Sigmoid colon (tissue), 4 donors: ENCODE data around the gene TMEM239.

Experiments used
- EP300 ChIP-seq, 4 donors: sonication (generic); formaldehyde crosslinking; IDR thresholded peaks; one replicate each; pipeline ENCODE4 v1.6.1; 2017; ENCODE audit warnings: antibody characterized with exemption in 4 of 4
- POLR2A ChIP-seq, 2 donors: fragments of 450-650 bp; IDR thresholded peaks; one replicate each; pipeline ENCODE4 v1.6.1; 2016; ENCODE audit warnings: antibody characterized with exemption in 2 of 2, mild to moderate bottlenecking in 2 of 2, moderate library complexity in 2 of 2
- POLR2AphosphoS5 ChIP-seq, 4 donors: sonication (generic); formaldehyde crosslinking; IDR thresholded peaks; one replicate each; pipeline ENCODE4 v1.6.1; 2017; ENCODE audit warnings: antibody characterized with exemption in 4 of 4
- TF ChIP-seq, protein P1 (sequence below), 4 experiments: fragments of 450-650 bp in 3 of 4; fragments of 200-600 bp in 1 of 4; IDR thresholded peaks; one replicate each; pipeline ENCODE4 v1.5.1; 2016 to 2019; ENCODE audit warnings: antibody characterized with exemption in 4 of 4, mild to moderate bottlenecking in 3 of 4, moderate library complexity in 2 of 4

DNA sequence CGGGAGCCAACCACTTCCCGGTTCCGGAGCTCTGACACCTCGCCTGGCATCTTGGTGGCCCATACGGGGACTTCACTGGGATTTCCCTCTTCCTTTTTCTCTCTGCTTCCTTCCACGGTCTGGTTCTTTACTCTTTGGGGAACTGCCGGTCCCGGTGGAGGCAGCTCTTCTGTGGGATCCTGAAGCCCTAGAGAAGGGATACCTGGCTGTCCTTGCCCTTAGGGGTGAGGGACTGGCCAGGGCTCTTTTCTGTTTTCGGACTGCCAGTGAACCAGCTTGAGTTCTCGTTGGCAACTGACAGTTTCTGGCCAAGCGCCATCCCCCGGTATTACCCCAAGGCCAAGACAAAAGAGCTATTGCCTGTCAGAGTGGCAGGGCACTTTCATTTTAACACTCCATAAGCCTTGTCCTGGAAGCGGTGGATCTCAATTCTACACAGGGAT lies 14.9 kb upstream of the TMEM239 start:
- TF ChIP-seq POLR2AphosphoS5 (IDR thresholded peaks at IDR 0.05) (no peak), POLR2A (IDR thresholded peaks at IDR 0.05) (no peak), EP300 (IDR thresholded peaks at IDR 0.05) (no peak)
- TF ChIP-seq, protein P1, sequence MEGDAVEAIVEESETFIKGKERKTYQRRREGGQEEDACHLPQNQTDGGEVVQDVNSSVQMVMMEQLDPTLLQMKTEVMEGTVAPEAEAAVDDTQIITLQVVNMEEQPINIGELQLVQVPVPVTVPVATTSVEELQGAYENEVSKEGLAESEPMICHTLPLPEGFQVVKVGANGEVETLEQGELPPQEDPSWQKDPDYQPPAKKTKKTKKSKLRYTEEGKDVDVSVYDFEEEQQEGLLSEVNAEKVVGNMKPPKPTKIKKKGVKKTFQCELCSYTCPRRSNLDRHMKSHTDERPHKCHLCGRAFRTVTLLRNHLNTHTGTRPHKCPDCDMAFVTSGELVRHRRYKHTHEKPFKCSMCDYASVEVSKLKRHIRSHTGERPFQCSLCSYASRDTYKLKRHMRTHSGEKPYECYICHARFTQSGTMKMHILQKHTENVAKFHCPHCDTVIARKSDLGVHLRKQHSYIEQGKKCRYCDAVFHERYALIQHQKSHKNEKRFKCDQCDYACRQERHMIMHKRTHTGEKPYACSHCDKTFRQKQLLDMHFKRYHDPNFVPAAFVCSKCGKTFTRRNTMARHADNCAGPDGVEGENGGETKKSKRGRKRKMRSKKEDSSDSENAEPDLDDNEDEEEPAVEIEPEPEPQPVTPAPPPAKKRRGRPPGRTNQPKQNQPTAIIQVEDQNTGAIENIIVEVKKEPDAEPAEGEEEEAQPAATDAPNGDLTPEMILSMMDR (IDR thresholded peaks at IDR 0.05): no peak
